K562 (cell line): ENCODE results near the gene GABRB1. TPM values are rescaled to one million over a fixed set of nuclear protein-coding genes. Genes with fewer than 3 reads are reported as not detected.

ENCODE experiments used
- ATAC-seq: fragments of 200-7000 bp; cut with Tn5 transposase; 3 replicates; pipeline ENCODE4 v1.9.1; 2020; ENCODE audit warnings: moderate library complexity
- BruUV-seq: library from RNA; stranded (reverse); fragments of 400-500 nt; replicated peaks from 2 replicates; lab custom pipeline; 2021; lab: Mats Ljungman, UMichigan
- CTCF ChIA-PET: fragments of 300-600 bp; formaldehyde crosslinking; extraction: SDS; loops from one replicate; lab custom pipeline; 2021; ENCODE audit warnings: low intra/inter-chr PET ratio; lab: Yijun Ruan, JAX
- POLR2A ChIA-PET: fragments of 300-600, 350-650 bp; sonication (Branson Sonifier 250); formaldehyde crosslinking; extraction: SDS; loops from one replicate; lab custom pipeline; 2021; ENCODE audit warnings: antibody characterized with exemption, inconsistent platforms; lab: Yijun Ruan, JAX
- DNase-seq, 4 experiments: peaks; one replicate each; pipeline versions ENCODE4 v3.0.0 to v3.0.0-alpha.2; 2011 to 2018; ENCODE audit warnings: low spot score in 3 of 4, mixed read lengths in 3 of 4; ENCODE audit errors: extremely low read depth in 1 of 4
- FAIRE-seq: peaks from 2 replicates; lab custom pipeline; 2011; peaks lifted over from hg19 to GRCh38; lab: Jason Lieb, UNC
- H2AFZ ChIP-seq: 2 replicates; pipeline ENCODE4 v1.6.0; 2011; ENCODE audit warnings: low read depth, low read length, control low read depth, inconsistent platforms
- H3K27ac ChIP-seq: fragments of 200-600 bp; 3 replicates; pipeline ENCODE4 v1.8.0; 2011; ENCODE audit warnings: low read depth, mild to moderate bottlenecking, control low read depth, inconsistent platforms, low read length, moderate library complexity, mixed read lengths; ENCODE audit errors: extremely low read depth
- H3K27me3 ChIP-seq, 2 experiments: fragments of 300-600 bp in 1 of 2; 2 replicates in 1 of 2; 3 replicates in 1 of 2; pipeline versions ENCODE4 v1.6.0 to v1.8.0; 2011; ENCODE audit warnings: inconsistent platforms in 2 of 2, low read length in 2 of 2, mild to moderate bottlenecking in 1 of 2, mixed read lengths in 1 of 2, moderate library complexity in 1 of 2; ENCODE audit not compliant: control insufficient read depth in 2 of 2, insufficient read depth in 2 of 2
- H3K36me3 ChIP-seq: fragments of 300-600 bp; 3 replicates; pipeline ENCODE4 v1.8.0; 2011; ENCODE audit warnings: mild to moderate bottlenecking, low read length, inconsistent platforms; ENCODE audit not compliant: control insufficient read depth, insufficient read depth
- H3K4me1 ChIP-seq, 2 experiments: fragments of 200-600 bp in 1 of 2; replicated peaks in 1 of 2; 2 replicates in 1 of 2; 3 replicates in 1 of 2; pipeline versions ENCODE4 v1.5.1 to v1.8.0; 2011; ENCODE audit warnings: inconsistent platforms in 2 of 2, low read length in 2 of 2, mild to moderate bottlenecking in 1 of 2, mixed read lengths in 1 of 2, moderate library complexity in 1 of 2; ENCODE audit not compliant: control insufficient read depth in 2 of 2, insufficient read depth in 2 of 2
- H3K4me2 ChIP-seq: 2 replicates; pipeline ENCODE4 v1.6.1; 2011; ENCODE audit warnings: low read length, control low read depth, inconsistent platforms, mixed read lengths; ENCODE audit not compliant: insufficient read depth
- H3K4me3 ChIP-seq: fragments of 200-600 bp; sonication (generic), shearing (Covaris generic); 2 replicates; pipeline ENCODE4 v1.5.1; 2016; ENCODE audit warnings: control low read depth, inconsistent platforms
- H3K79me2 ChIP-seq: fragments of 200-600 bp; 3 replicates; pipeline ENCODE4 v1.8.0; 2011; ENCODE audit warnings: low read length, inconsistent platforms; ENCODE audit not compliant: control insufficient read depth, insufficient read depth
- H3K9ac ChIP-seq, 2 experiments: 2 replicates each; pipeline versions ENCODE4 v1.6.0 to v1.6.1; 2011; ENCODE audit warnings: low read depth in 2 of 2, low read length in 2 of 2, control low read depth in 1 of 2, inconsistent platforms in 1 of 2, mild to moderate bottlenecking in 1 of 2, mixed read lengths in 1 of 2; ENCODE audit not compliant: insufficient read depth in 1 of 2
- H3K9me1 ChIP-seq: one replicate; pipeline ENCODE4 v1.6.0; 2011; ENCODE audit warnings: inconsistent platforms, mild to moderate bottlenecking, low read length, moderate library complexity; ENCODE audit not compliant: control insufficient read depth, insufficient read depth
- H3K9me3 ChIP-seq: replicated peaks from 2 replicates; pipeline ENCODE4 v1.5.1; 2011; ENCODE audit warnings: low read depth, low read length, inconsistent platforms; ENCODE audit not compliant: control insufficient read depth, insufficient read depth
- H4K20me1 ChIP-seq: replicated peaks from 2 replicates; pipeline ENCODE4 v1.6.1; 2011; ENCODE audit warnings: low read length, inconsistent platforms, mixed read lengths; ENCODE audit not compliant: control insufficient read depth, insufficient read depth
- BCL6 ChIP-seq: fragments of 250-450 bp; sonication (Bioruptor Pico); IDR thresholded peaks from 2 replicates; pipeline ENCODE4 v1.4.0; 2020
- DACH1 ChIP-seq: fragments of 450-650 bp; IDR thresholded peaks from 2 replicates; pipeline ENCODE4 v1.6.1; 2018; ENCODE audit not compliant: partially characterized antibody
- FOXA3 ChIP-seq, 2 experiments: fragments of 450-650 bp in 1 of 2; sonication (generic) in 1 of 2; formaldehyde crosslinking; IDR thresholded peaks in 1 of 2; conservative IDR thresholded peaks in 1 of 2; 2 replicates each; pipeline versions ENCODE4 v1.4.0 to v1.8.0; 2020 to 2022; ENCODE audit warnings: mild to moderate bottlenecking in 2 of 2, missing genetic modification reagents in 1 of 2
- MCM7 ChIP-seq, 2 experiments: fragments of 450-650 bp; IDR thresholded peaks; 2 replicates each; pipeline ENCODE4 v1.6.1; 2016 to 2018
- PCBP1 ChIP-seq: fragments of 200-400 bp; formaldehyde crosslinking; IDR thresholded peaks from 2 replicates; pipeline ENCODE4 v1.6.1; 2018; ENCODE audit warnings: mild to moderate bottlenecking, low read depth, low read length; ENCODE audit not compliant: poor library complexity, severe bottlenecking
- XRCC4 ChIP-seq: IDR thresholded peaks from one replicate; pipeline ENCODE4 v1.6.1; 2011; ENCODE audit not compliant: insufficient read depth, insufficient read length; ENCODE audit errors: extremely low read depth
- ZNF124 ChIP-seq: sonication (generic); formaldehyde crosslinking; IDR thresholded peaks from 2 replicates; pipeline ENCODE4 v1.8.1; 2022; ENCODE audit warnings: missing genetic modification reagents
- ZNF140 ChIP-seq: fragments of 250-450 bp; sonication (Bioruptor Pico); IDR thresholded peaks from 2 replicates; pipeline ENCODE4 v1.8.0; 2021; ENCODE audit warnings: moderate library complexity, mild to moderate bottlenecking, inconsistent platforms
- ZNF76 ChIP-seq: fragments of 250-450 bp; sonication (Bioruptor Pico); IDR thresholded peaks from 2 replicates; pipeline ENCODE4 v1.4.0; 2020; ENCODE audit warnings: mild to moderate bottlenecking, moderate library complexity, borderline replicate concordance
- whole genome bisulfite sequencing: fragments of 100-300 bp; shearing (Covaris generic); methylation state at CpG from one replicate; pipeline ENCODE4 v1.1.6; 2016; ENCODE audit warnings: low coverage, mixed read lengths; ENCODE audit not compliant: insufficient coverage; ENCODE audit errors: missing lambda C conversion rate; 5-methylcytosine and 5-hydroxymethylcytosine counted together
- in situ Hi-C: fragments of 300-500 bp; cut with MboI; formaldehyde crosslinking; loops from 4 replicates; pipeline ENCODE4 v1.15.0; 2018; ENCODE audit warnings: inconsistent platforms, mixed read lengths
- intact Hi-C: fragments of 100-400 bp; cut with micrococcal nuclease; formaldehyde crosslinking; loops from 2 replicates; pipeline ENCODE4 v1.14.2; 2022
- polyA plus RNA-seq, 8 experiments: library from polyadenylated mRNA; depleted of rRNA in 4 of 8; stranded (reverse) in 5 of 8; unstranded in 3 of 8; fragments of >200 nt; fragmentation: Nextera tagmentation in 2 of 8; fragmentation: Illumina TruSeq in 1 of 8; extraction: Ambion mirVana in 2 of 8; extraction: Trizol in 1 of 8; gene quantifications; 2 replicates each; pipeline versions ENCODE4 v1.2.1 to v1.2.3, GENCODE V29; 2011 to 2014; ENCODE audit warnings: inconsistent platforms in 1 of 8, missing spikeins in 1 of 8
- total RNA-seq, 7 experiments: library from RNA; depleted of rRNA in 6 of 7; stranded (reverse); fragments of >200 nt in 6 of 7; fragmentation: Illumina TruSeq in 2 of 7; extraction: Trizol in 2 of 7; gene quantifications; 2 replicates each; pipeline versions ENCODE4 v1.2.1 to v1.2.3, GENCODE V29; 2011 to 2021; ENCODE audit warnings: low replicate concordance in 1 of 7
- TF ChIP-seq, protein P1 (sequence below): fragments of 450-650 bp; formaldehyde crosslinking; IDR thresholded peaks from 2 replicates; pipeline ENCODE4 v1.4.0; 2020; ENCODE audit warnings: mild to moderate bottlenecking

The GABRB1 gene
- total and polyA plus RNA-seq, 9 of the 15 experiments (the other 6 are each of a cell fraction or from before 2014, with no cell fraction given), result not detected

DNA sequence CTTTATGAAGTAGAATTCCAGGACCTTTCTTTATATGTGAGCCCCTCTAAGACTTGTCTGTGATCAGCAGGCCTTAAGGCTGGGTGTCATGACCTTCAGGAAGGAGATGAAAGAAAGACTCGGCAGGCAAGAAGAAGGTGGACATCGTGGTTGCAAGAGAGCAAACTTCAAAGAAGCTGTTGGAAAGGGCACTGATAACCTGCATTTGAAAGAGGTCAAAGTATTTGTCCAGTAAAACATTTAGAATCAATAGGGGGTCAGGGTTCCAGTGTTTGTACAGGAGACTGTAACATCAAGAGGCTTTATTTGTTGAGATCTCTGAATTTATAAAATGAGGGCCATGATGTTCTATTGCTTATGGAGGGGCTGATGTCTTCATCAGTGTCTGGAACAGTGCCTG lies 387.9 kb downstream of the GABRB1 start:
- Histone ChIP-seq H2AFZ (no peak overlapping the region), H3K4me3 (no peak overlapping the region), H3K9me3 (no peaks in the 10 kb centered on the region), H3K9ac (no peak overlapping the region), H3K36me3 (no peaks in the 10 kb centered on the region), H3K27me3 (no peaks in the 10 kb centered on the region)
- no peak for FAIRE-seq
- intact Hi-C loops, result no loop called here
- no TSS peak for BruUV-seq
- TF ChIP-seq PCBP1 (no peak), FOXA3 (CRISPR knock-in tag; conservative IDR thresholded peaks at IDR 0.05 in 1 of 2, IDR thresholded peaks at IDR 0.05 in 1 of 2) (no peak), ZNF76 (CRISPR knock-in tag) (no peak), ZNF140 (CRISPR knock-in tag) (no peak), ZNF124 (no peak), DACH1 (no peak), XRCC4 (no peak), BCL6 (CRISPR knock-in tag) (no peak), MCM7 (IDR thresholded peaks at IDR 0.05) (no peak)
- TF ChIP-seq, protein P1, sequence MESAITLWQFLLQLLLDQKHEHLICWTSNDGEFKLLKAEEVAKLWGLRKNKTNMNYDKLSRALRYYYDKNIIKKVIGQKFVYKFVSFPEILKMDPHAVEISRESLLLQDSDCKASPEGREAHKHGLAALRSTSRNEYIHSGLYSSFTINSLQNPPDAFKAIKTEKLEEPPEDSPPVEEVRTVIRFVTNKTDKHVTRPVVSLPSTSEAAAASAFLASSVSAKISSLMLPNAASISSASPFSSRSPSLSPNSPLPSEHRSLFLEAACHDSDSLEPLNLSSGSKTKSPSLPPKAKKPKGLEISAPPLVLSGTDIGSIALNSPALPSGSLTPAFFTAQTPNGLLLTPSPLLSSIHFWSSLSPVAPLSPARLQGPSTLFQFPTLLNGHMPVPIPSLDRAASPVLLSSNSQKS (CRISPR knock-in tag), result no peak
- TF ChIP-seq, all 486 proteins: peak for 0
- no peaks in the 10 kb centered on the region for H3K9me1 ChIP-seq
- CTCF ChIA-PET, result no interaction called here
- H3K27ac ChIP-seq, result no peak overlapping the region
- in situ Hi-C loops, result no loop called here
- H4K20me1 ChIP-seq, result no peaks in the 10 kb centered on the region
- no peak for DNase-seq
- 3% methylated on average over 2 of the region's 2 CpGs for WGBS
- ATAC-seq, result no peak
- POLR2A ChIA-PET, result no interaction called here
- H3K79me2 ChIP-seq, result no peaks in the 10 kb centered on the region
- no peak overlapping the region for H3K4me2 ChIP-seq
- no peaks in the 10 kb centered on the region for H3K4me1 ChIP-seq
